A673 (cell line): ENCODE measurements around the gene EPAS1. TPM values are rescaled to one million over a fixed set of nuclear protein-coding genes. Genes with fewer than 3 reads are reported as not detected.

Source experiments
- BruUV-seq: library from RNA; stranded (reverse); fragments of 400-500 nt; replicated peaks from 2 replicates; lab custom pipeline; 2021; lab: Mats Ljungman, UMichigan
- CTCF ChIA-PET: fragments of 300-600 bp; sonication (Branson Sonifier 250); formaldehyde crosslinking; loops from one replicate; lab custom pipeline; 2022; ENCODE audit warnings: antibody characterized with exemption; lab: Charles Lee
- POLR2A ChIA-PET: fragments of 300-600 bp; sonication (Branson Sonifier 250); formaldehyde crosslinking; loops from one replicate; lab custom pipeline; 2022; ENCODE audit warnings: antibody characterized with exemption; ENCODE audit not compliant: low non-redundant PET; lab: Charles Lee
- DNase-seq: peaks from one replicate; pipeline ENCODE4 v3.0.0-alpha.2; 2015; ENCODE audit warnings: low spot score
- H3K27ac ChIP-seq: fragments of 200-600 bp; sonication (generic); 2 replicates; pipeline ENCODE4 v1.5.1; 2016; ENCODE audit warnings: mixed run types, low read depth, mild to moderate bottlenecking, mixed read lengths, antibody characterized with exemption, low read length; ENCODE audit not compliant: poor library complexity, severe bottlenecking
- H3K27me3 ChIP-seq: fragments of 200-600 bp; sonication (generic); replicated peaks from 2 replicates; pipeline ENCODE4 v1.6.1; 2017; ENCODE audit warnings: mixed run types, low read depth, mild to moderate bottlenecking, mixed read lengths, antibody characterized with exemption, low read length; ENCODE audit not compliant: insufficient read depth, poor library complexity
- H3K36me3 ChIP-seq: fragments of 200-600 bp; sonication (generic); 2 replicates; pipeline ENCODE4 v1.6.1; 2016; ENCODE audit warnings: mixed run types, mild to moderate bottlenecking, mixed read lengths, antibody characterized with exemption, low read length; ENCODE audit not compliant: insufficient read depth, poor library complexity, severe bottlenecking
- H3K4me1 ChIP-seq: fragments of 200-600 bp; sonication (generic); 2 replicates; pipeline ENCODE4 v1.6.1; 2017; ENCODE audit warnings: mixed run types, mild to moderate bottlenecking, mixed read lengths, antibody characterized with exemption, low read length; ENCODE audit not compliant: insufficient read depth, poor library complexity, severe bottlenecking
- H3K4me3 ChIP-seq: fragments of 200-600 bp; sonication (generic); 2 replicates; pipeline ENCODE4 v1.5.1; 2016; ENCODE audit warnings: low read depth, mixed run types, mild to moderate bottlenecking, mixed read lengths, low read length; ENCODE audit not compliant: poor library complexity, severe bottlenecking
- H3K9me3 ChIP-seq: fragments of 200-600 bp; sonication (generic); 2 replicates; pipeline ENCODE4 v1.6.1; 2016; ENCODE audit warnings: mixed run types, low read depth, mild to moderate bottlenecking, mixed read lengths, antibody characterized with exemption, low read length; ENCODE audit not compliant: poor library complexity, severe bottlenecking
- CTCF ChIP-seq: fragments of 300-800, 200-600 bp; sonication (generic); conservative IDR thresholded peaks from 2 replicates; pipeline ENCODE4 v1.5.1; 2017; ENCODE audit warnings: low read depth, mild to moderate bottlenecking, antibody characterized with exemption, low read length, moderate library complexity, mixed read lengths
- EZH2 ChIP-seq: fragments of 200-600 bp; sonication (generic); IDR thresholded peaks from 2 replicates; pipeline ENCODE4 v1.6.1; 2017; ENCODE audit warnings: borderline replicate concordance, low read depth, mild to moderate bottlenecking, mixed read lengths, antibody characterized with exemption, low read length; ENCODE audit not compliant: poor library complexity, severe bottlenecking
- intact Hi-C: fragments of 100-400 bp; cut with micrococcal nuclease; formaldehyde crosslinking; loops from one replicate; pipeline ENCODE4 v1.10.0; 2022; ENCODE audit not compliant: unreplicated experiment
- total RNA-seq: library from RNA; stranded (reverse); gene quantifications from 2 replicates; pipeline ENCODE4 v1.2.3, GENCODE V29; 2021

EPAS1 gene
- total RNA-seq, 1 experiment from 2014 or later, result 0.41 TPM

- DNase-seq, result no peak
- Histone ChIP-seq H3K4me3 (no peak overlapping the region), H3K9me3 (no peaks in the 10 kb centered on the region), H3K27me3 (peaks cover 27% of the 10 kb centered on the region), H3K27ac (no peak overlapping the region), H3K4me1 (no peaks in the 10 kb centered on the region), H3K36me3 (no peaks in the 10 kb centered on the region)
- TF ChIP-seq CTCF (no peak), EZH2 (no peak)
- ChIA-PET CTCF (no interaction called here), POLR2A (no interaction called here)
- intact Hi-C loops, result no loop called here
- BruUV-seq, result no TSS peak
Measured at GRCh38 chr2:46305187-46305586, 8.0 kb downstream of the EPAS1 start.

- ChIA-PET POLR2A (no interaction called here), CTCF (no interaction called here)
- intact Hi-C loops, result no loop called here
- Histone ChIP-seq H3K27ac (no peak overlapping the region), H3K36me3 (no peaks in the 10 kb centered on the region), H3K9me3 (no peaks in the 10 kb centered on the region), H3K4me3 (no peak overlapping the region), H3K4me1 (no peaks in the 10 kb centered on the region), H3K27me3 (peaks cover 22% of the 10 kb centered on the region)
- DNase-seq, result no peak
- TF ChIP-seq CTCF, result no peak
- TF ChIP-seq EZH2, result no peak
- no TSS peak for BruUV-seq
Measured at GRCh38 chr2:46305767-46306166, 8.6 kb downstream of the EPAS1 start.

- BruUV-seq, result no TSS peak
- intact Hi-C loops, result no loop called here
- H3K27ac ChIP-seq, result no peak overlapping the region
- H3K36me3 ChIP-seq, result no peaks in the 10 kb centered on the region
- peaks cover 16% of the 10 kb centered on the region for H3K27me3 ChIP-seq
- no peaks in the 10 kb centered on the region for H3K9me3 ChIP-seq
- TF ChIP-seq EZH2 (no peak), CTCF (no peak)
- H3K4me1 ChIP-seq, result no peaks in the 10 kb centered on the region
- POLR2A ChIA-PET, result no interaction called here
- H3K4me3 ChIP-seq, result no peak overlapping the region
- CTCF ChIA-PET, result no interaction called here
- no peak for DNase-seq
Measured at GRCh38 chr2:46306330-46306751, 9.1 kb downstream of the EPAS1 start.
